ENCODE data around the gene MSRB1.

Gene MSRB1

GRCh38 chr16:1895949-1896675 lies 46.9 kb downstream of the MSRB1 start:
- H3K79me2 ChIP-seq (ENCODE audit: insufficient read depth, low read depth) = no peaks in the 10 kb centered on the region
- no peak for TF ChIP-seq CTCF (conservative IDR thresholded peaks at IDR 0.05; ENCODE audit: low read depth, low read length)
- no peak overlapping the region for H2AFZ ChIP-seq (ENCODE audit: low read depth)
- H3K27me3 ChIP-seq (ENCODE audit: insufficient read depth, low read depth) = peaks cover 95% of the 10 kb centered on the region
- no peak overlapping the region for H3K4me3 ChIP-seq (IDR thresholded peaks at IDR 0.05; ENCODE audit: insufficient read depth, low read depth, low read length)
- no peaks in the 10 kb centered on the region for H4K20me1 ChIP-seq (ENCODE audit: insufficient read depth)
- no peak overlapping the region for H3K27ac ChIP-seq
- no peak overlapping the region for H3K9ac ChIP-seq
- no peaks in the 10 kb centered on the region for H3K4me1 ChIP-seq (ENCODE audit: low read depth, poor library complexity, severe bottlenecking)
- no peak overlapping the region for H3K4me2 ChIP-seq
- no peaks in the 10 kb centered on the region for H3K36me3 ChIP-seq (ENCODE audit: insufficient read depth)

GRCh38 chr16:1895068-1895467 lies 47.9 kb downstream of the MSRB1 start:
- peaks cover 96% of the 10 kb centered on the region for H3K27me3 ChIP-seq (ENCODE audit: insufficient read depth, low read depth)
- no peak overlapping the region for H3K4me2 ChIP-seq
- no peaks in the 10 kb centered on the region for H3K36me3 ChIP-seq (ENCODE audit: insufficient read depth)
- H3K9ac ChIP-seq = no peak overlapping the region
- TF ChIP-seq CTCF (conservative IDR thresholded peaks at IDR 0.05; ENCODE audit: low read depth, low read length) = no peak
- H3K4me1 ChIP-seq (ENCODE audit: low read depth, poor library complexity, severe bottlenecking) = no peaks in the 10 kb centered on the region
- H3K79me2 ChIP-seq (ENCODE audit: insufficient read depth, low read depth) = no peaks in the 10 kb centered on the region
- no peak overlapping the region for H2AFZ ChIP-seq (ENCODE audit: low read depth)
- no peak overlapping the region for H3K4me3 ChIP-seq (IDR thresholded peaks at IDR 0.05; ENCODE audit: insufficient read depth, low read depth, low read length)
- no peak overlapping the region for H3K27ac ChIP-seq
- H4K20me1 ChIP-seq (ENCODE audit: insufficient read depth) = no peaks in the 10 kb centered on the region

- no peak overlapping the region for H2AFZ ChIP-seq (ENCODE audit: low read depth)
- H3K36me3 ChIP-seq (ENCODE audit: insufficient read depth) = no peaks in the 10 kb centered on the region
- TF ChIP-seq CTCF (conservative IDR thresholded peaks at IDR 0.05; ENCODE audit: low read depth, low read length) = no peak
- no peak overlapping the region for H3K4me2 ChIP-seq
- no peaks in the 10 kb centered on the region for H4K20me1 ChIP-seq (ENCODE audit: insufficient read depth)
- no peaks in the 10 kb centered on the region for H3K79me2 ChIP-seq (ENCODE audit: insufficient read depth, low read depth)
- H3K4me1 ChIP-seq (ENCODE audit: low read depth, poor library complexity, severe bottlenecking) = no peaks in the 10 kb centered on the region
- no peak overlapping the region for H3K9ac ChIP-seq
- peaks cover 77% of the 10 kb centered on the region for H3K27me3 ChIP-seq (ENCODE audit: insufficient read depth, low read depth)
- no peak overlapping the region for H3K27ac ChIP-seq
- H3K4me3 ChIP-seq (IDR thresholded peaks at IDR 0.05; ENCODE audit: insufficient read depth, low read depth, low read length) = no peak overlapping the region
These were observed 52.3 kb downstream of the MSRB1 start for GRCh38 chr16:1890708-1891050.

GRCh38 chr16:1890024-1890707 lies 52.8 kb downstream of the MSRB1 start:
- H3K4me1 ChIP-seq (ENCODE audit: low read depth, poor library complexity, severe bottlenecking) = no peaks in the 10 kb centered on the region
- H3K36me3 ChIP-seq (ENCODE audit: insufficient read depth) = no peaks in the 10 kb centered on the region
- no peaks in the 10 kb centered on the region for H4K20me1 ChIP-seq (ENCODE audit: insufficient read depth)
- H3K27ac ChIP-seq = no peak overlapping the region
- H3K27me3 ChIP-seq (ENCODE audit: insufficient read depth, low read depth) = peaks cover 75% of the 10 kb centered on the region
- no peaks in the 10 kb centered on the region for H3K79me2 ChIP-seq (ENCODE audit: insufficient read depth, low read depth)
- no peak overlapping the region for H3K4me2 ChIP-seq
- no peak overlapping the region for H3K4me3 ChIP-seq (IDR thresholded peaks at IDR 0.05; ENCODE audit: insufficient read depth, low read depth, low read length)
- H3K9ac ChIP-seq = no peak overlapping the region
- H2AFZ ChIP-seq (ENCODE audit: low read depth) = no peak overlapping the region
- no peak for TF ChIP-seq CTCF (conservative IDR thresholded peaks at IDR 0.05; ENCODE audit: low read depth, low read length)
